A549 (cell line): ENCODE data around the gene PIR.

Experiments used
- CEBPB ChIP-seq, 2 experiments: fragments of >200 bp in 1 of 2; sonication (Bioruptor Twin) in 1 of 2; formaldehyde crosslinking in 1 of 2; IDR thresholded peaks; 2 replicates each; pipeline ENCODE4 v1.6.1; 2012 to 2016
- CTCF ChIP-seq: fragments of >200 bp; sonication (Bioruptor Twin); formaldehyde crosslinking; IDR thresholded peaks from 3 replicates; pipeline ENCODE4 v1.5.1; 2016
- E2F6 ChIP-seq: IDR thresholded peaks from 2 replicates; pipeline ENCODE4 v1.6.1; 2012; ENCODE audit warnings: low read depth, borderline replicate concordance
- EHF ChIP-seq: fragments of 250-450 bp; sonication (Bioruptor Pico); IDR thresholded peaks from 2 replicates; pipeline ENCODE4 v1.5.0; 2020; ENCODE audit warnings: mild to moderate bottlenecking
- EP300 ChIP-seq, 2 experiments: fragments of >200 bp; sonication (Bioruptor Twin); formaldehyde crosslinking; IDR thresholded peaks; 2 replicates in 1 of 2; 3 replicates in 1 of 2; pipeline ENCODE4 v1.6.1; 2016 to 2017
- FOSB ChIP-seq: fragments of 250-450 bp; sonication (Bioruptor Pico); IDR thresholded peaks from 2 replicates; pipeline ENCODE4 v1.5.0; 2020; ENCODE audit warnings: mild to moderate bottlenecking, moderate library complexity
- HDAC2 ChIP-seq: fragments of 200-600 bp; sonication (generic); IDR thresholded peaks from 2 replicates; pipeline ENCODE4 v1.6.1; 2016
- HOXB5 ChIP-seq: fragments of 250-450 bp; sonication (Bioruptor Pico); IDR thresholded peaks from 2 replicates; pipeline ENCODE4 v1.5.0; 2020; ENCODE audit warnings: mild to moderate bottlenecking, moderate library complexity
- JUNB ChIP-seq: fragments of >200 bp; sonication (Bioruptor Twin); formaldehyde crosslinking; IDR thresholded peaks from 2 replicates; pipeline ENCODE4 v1.6.1; 2016
- MAX ChIP-seq: IDR thresholded peaks from 2 replicates; pipeline ENCODE4 v1.6.1; 2012
- MAZ ChIP-seq: fragments of 150-350 bp; IDR thresholded peaks from 2 replicates; pipeline ENCODE4 v1.6.1; 2014; ENCODE audit warnings: antibody characterized with exemption, low read depth, low read length, borderline replicate concordance
- NR3C1 ChIP-seq: fragments of >200 bp; sonication (Bioruptor Twin); formaldehyde crosslinking; IDR thresholded peaks from 3 replicates; pipeline ENCODE4 v1.6.1; 2017
- POLR2AphosphoS2 ChIP-seq: conservative IDR thresholded peaks from 2 replicates; pipeline ENCODE4 v1.6.1; 2012; ENCODE audit warnings: low read length, improper control_type of control experiment, inconsistent platforms
- RCOR1 ChIP-seq: fragments of 150-350 bp; IDR thresholded peaks from 2 replicates; pipeline ENCODE4 v1.6.1; 2014; ENCODE audit warnings: antibody characterized with exemption, low read length, low read depth

- TF ChIP-seq EP300 (IDR thresholded peaks at IDR 0.05) (no peak), MAZ (no peak), JUNB (no peak), NR3C1 (no peak), CTCF (no peak), HDAC2 (no peak), POLR2AphosphoS2 (no peak), FOSB (CRISPR knock-in tag) (no peak), RCOR1 (no peak), E2F6 (no peak), CEBPB (IDR thresholded peaks at IDR 0.05) (no peak), HOXB5 (CRISPR knock-in tag) (no peak), EHF (CRISPR knock-in tag) (no peak), MAX (no peak)
Observed at GRCh38 chrX:15441464-15441863, 51.7 kb downstream of the PIR start.
